ENCODE data around the gene PAK6. TPM values are rescaled to one million over a fixed set of nuclear protein-coding genes. Genes with fewer than 3 reads are reported as not detected.

PAK6 gene
- total RNA-seq, 1 donor from 2014 or later: 19.9 TPM

DNA sequence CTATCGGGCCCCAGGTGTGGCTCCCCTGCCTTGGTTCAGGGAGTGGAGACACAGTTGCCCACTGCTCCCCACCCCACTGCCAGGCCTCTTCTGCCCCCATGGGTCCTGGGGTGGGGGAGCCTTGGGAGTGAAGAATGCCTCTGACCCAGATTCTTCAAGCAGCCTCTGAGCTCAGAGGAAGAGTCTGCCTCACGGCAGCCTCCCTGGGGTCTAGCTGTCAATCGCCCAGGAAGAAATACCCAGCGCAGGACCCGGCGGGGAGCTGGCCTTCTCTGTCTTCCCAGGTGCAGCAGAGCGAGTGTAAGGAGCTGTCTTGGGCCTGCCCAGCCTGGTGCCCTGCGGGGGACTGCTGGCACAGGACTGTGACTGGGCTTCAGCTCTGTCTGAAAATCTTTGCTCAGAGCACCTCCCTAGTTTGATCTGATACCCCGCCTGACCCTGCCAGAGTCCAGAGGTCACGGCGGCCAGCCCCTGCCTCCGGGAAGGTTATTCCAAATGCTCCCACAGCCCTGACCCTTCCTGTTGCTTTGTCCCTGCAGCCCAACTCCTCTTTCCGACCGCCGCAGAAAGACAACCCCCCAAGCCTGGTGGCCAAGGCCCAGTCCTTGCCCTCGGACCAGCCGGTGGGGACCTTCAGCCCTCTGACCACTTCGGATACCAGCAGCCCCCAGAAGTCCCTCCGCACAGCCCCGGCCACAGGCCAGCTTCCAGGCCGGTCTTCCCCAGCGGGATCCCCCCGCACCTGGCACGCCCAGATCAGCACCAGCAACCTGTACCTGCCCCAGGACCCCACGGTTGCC is 33.0 kb downstream of the PAK6 start:
- intact Hi-C loops (cut with DNase I): loop anchor here (5.0 kb wide), 2 partner anchors 55 to 225 kb away; no protein-coding TSS in a partner anchor
- no peak overlapping the region for H3K4me3 ChIP-seq
- H3K27me3 ChIP-seq: no peaks in the 10 kb centered on the region

DNA sequence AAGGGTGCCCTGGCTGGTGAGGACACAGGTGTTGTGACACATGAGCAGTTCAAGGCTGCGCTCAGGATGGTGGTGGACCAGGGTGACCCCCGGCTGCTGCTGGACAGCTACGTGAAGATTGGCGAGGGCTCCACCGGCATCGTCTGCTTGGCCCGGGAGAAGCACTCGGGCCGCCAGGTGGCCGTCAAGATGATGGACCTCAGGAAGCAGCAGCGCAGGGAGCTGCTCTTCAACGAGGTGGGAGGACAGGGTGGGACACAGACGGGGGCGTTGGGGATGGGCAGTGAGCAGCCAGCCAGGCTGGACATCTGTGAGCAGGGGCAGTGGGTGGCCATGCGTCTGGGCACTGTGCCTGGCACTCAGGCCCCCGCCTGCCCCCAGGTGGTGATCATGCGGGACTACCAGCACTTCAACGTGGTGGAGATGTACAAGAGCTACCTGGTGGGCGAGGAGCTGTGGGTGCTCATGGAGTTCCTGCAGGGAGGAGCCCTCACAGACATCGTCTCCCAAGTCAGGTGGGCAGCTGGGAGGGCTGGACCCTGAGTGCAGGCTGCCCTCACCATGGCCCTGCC is 33.7 kb downstream of the PAK6 start:
- no peak overlapping the region for H3K4me3 ChIP-seq
- H3K4me1 ChIP-seq: no peaks in the 10 kb centered on the region
- intact Hi-C loops (cut with DNase I): loop anchor here (5.0 kb wide), 2 partner anchors 55 to 225 kb away; no protein-coding TSS in a partner anchor
- H3K9me3 ChIP-seq: no peaks in the 10 kb centered on the region
- H3K27ac ChIP-seq: no peak overlapping the region
- H3K36me3 ChIP-seq: peaks cover 0 to 7% of the 10 kb centered on the region in 2 donors
- TF ChIP-seq POLR2AphosphoS5 (IDR thresholded peaks at IDR 0.05; ENCODE audit: insufficient read depth in 1 of 2, low read depth in 1 of 2) (no peak), POLR2A (IDR thresholded peaks at IDR 0.05) (no peak)
- TF ChIP-seq, protein P1, sequence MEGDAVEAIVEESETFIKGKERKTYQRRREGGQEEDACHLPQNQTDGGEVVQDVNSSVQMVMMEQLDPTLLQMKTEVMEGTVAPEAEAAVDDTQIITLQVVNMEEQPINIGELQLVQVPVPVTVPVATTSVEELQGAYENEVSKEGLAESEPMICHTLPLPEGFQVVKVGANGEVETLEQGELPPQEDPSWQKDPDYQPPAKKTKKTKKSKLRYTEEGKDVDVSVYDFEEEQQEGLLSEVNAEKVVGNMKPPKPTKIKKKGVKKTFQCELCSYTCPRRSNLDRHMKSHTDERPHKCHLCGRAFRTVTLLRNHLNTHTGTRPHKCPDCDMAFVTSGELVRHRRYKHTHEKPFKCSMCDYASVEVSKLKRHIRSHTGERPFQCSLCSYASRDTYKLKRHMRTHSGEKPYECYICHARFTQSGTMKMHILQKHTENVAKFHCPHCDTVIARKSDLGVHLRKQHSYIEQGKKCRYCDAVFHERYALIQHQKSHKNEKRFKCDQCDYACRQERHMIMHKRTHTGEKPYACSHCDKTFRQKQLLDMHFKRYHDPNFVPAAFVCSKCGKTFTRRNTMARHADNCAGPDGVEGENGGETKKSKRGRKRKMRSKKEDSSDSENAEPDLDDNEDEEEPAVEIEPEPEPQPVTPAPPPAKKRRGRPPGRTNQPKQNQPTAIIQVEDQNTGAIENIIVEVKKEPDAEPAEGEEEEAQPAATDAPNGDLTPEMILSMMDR (IDR thresholded peaks at IDR 0.05): no peak
- no peak for DNase-seq (ENCODE audit: extremely low spot score in 2 of 2)
- H3K27me3 ChIP-seq: no peaks in the 10 kb centered on the region

More for the DNA sequence above, 33.0 kb downstream of the PAK6 start:
- Histone ChIP-seq H3K27ac (no peak overlapping the region), H3K36me3 (peaks cover 0 to 7% of the 10 kb centered on the region in 2 donors), H3K4me1 (peaks cover 6% of the 10 kb centered on the region), H3K9me3 (no peaks in the 10 kb centered on the region)
- TF ChIP-seq, protein P1 (IDR thresholded peaks at IDR 0.05): no peak
- no peak for TF ChIP-seq POLR2A (IDR thresholded peaks at IDR 0.05)
- TF ChIP-seq POLR2AphosphoS5 (IDR thresholded peaks at IDR 0.05; ENCODE audit: insufficient read depth in 1 of 2, low read depth in 1 of 2): no peak
- no peak for DNase-seq (ENCODE audit: extremely low spot score in 2 of 2)

DNA sequence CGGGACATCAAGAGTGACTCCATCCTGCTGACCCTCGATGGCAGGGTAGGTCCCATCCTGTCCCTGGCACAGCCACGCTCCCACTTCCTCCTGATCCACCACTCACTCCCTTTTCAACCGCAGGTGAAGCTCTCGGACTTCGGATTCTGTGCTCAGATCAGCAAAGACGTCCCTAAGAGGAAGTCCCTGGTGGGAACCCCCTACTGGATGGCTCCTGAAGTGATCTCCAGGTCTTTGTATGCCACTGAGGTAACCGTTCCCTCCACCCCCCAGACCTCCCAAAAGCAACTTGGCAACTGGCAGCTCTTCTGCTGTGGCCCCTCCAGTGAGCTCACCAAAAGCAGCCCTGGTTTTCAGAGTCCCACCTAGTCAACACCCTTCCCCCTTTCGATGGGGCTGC is 34.6 kb downstream of the PAK6 start:
- TF ChIP-seq POLR2A (IDR thresholded peaks at IDR 0.05) (no peak), POLR2AphosphoS5 (IDR thresholded peaks at IDR 0.05; ENCODE audit: insufficient read depth in 1 of 2, low read depth in 1 of 2) (no peak)
- TF ChIP-seq, protein P1 (IDR thresholded peaks at IDR 0.05): no peak
- DNase-seq (ENCODE audit: extremely low spot score in 2 of 2): no peak
- H3K9me3 ChIP-seq: no peaks in the 10 kb centered on the region
- no peak overlapping the region for H3K4me3 ChIP-seq
- no peak overlapping the region for H3K27ac ChIP-seq
- H3K4me1 ChIP-seq: no peaks in the 10 kb centered on the region
- peaks cover 0 to 7% of the 10 kb centered on the region in 2 donors for H3K36me3 ChIP-seq
- intact Hi-C loops (cut with DNase I): loop anchor here (5.0 kb wide), 2 partner anchors 56 to 226 kb away; no protein-coding TSS in a partner anchor
- H3K27me3 ChIP-seq: no peaks in the 10 kb centered on the region

DNA sequence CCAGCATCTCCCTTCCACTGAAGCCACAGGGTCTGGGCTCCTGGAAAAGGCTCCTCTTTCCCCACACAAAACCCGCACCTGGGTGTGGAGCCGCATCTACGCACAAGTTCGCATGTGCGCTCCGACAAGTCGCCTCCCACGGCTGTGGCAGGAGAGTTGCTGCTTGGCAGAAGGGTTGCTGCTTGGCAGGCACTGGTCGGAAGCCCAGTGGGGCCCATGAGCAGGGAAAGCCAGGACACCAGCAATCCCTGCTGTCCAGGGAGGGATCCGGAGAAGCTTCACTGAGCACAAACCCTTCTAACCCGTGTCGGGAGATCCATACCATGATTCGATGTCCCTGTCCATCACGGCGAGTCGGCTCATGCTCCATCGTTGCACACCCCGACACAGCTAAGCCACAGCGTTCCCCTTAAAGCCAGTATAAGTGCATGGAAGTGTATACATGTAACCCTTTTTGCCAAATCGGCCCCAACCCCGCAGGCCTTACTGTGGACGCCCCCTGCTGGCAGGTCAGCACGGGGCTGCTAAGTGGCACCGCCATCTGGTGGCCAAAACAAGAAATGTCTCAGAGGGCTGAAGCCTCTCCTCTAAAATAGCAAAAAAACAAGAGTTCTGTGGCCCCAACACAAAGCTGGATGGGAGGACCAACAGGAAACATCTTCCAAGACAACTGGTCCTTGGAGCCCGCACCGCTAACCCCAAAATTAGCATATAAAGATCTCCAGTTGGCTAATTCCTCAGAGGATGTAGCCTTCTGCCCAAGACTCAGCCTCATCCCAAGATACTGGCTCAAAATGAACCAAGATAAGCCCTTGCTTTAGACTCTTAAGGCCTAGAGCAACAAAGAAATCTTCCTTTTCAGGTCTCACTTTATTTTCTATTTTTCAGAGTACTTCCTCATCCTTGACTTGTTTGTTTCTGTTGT is 35.7 kb downstream of the PAK6 start:
- Histone ChIP-seq H3K4me3 (no peak overlapping the region), H3K27me3 (no peaks in the 10 kb centered on the region), H3K36me3 (peaks cover 0 to 7% of the 10 kb centered on the region in 2 donors), H3K9me3 (no peaks in the 10 kb centered on the region), H3K27ac (no peak overlapping the region), H3K4me1 (peaks cover 3% of the 10 kb centered on the region)
- no peak for DNase-seq (ENCODE audit: extremely low spot score in 2 of 2)
- TF ChIP-seq POLR2A (IDR thresholded peaks at IDR 0.05) (no peak), POLR2AphosphoS5 (IDR thresholded peaks at IDR 0.05; ENCODE audit: insufficient read depth in 1 of 2, low read depth in 1 of 2) (peak in 1 of 2 donors; percentile 77)
- TF ChIP-seq, protein P1 (IDR thresholded peaks at IDR 0.05): peak; percentile 100
- intact Hi-C loops (cut with DNase I): loop anchor here (5.0 kb wide), 2 partner anchors 57 to 227 kb away; no protein-coding TSS in a partner anchor

Measured in vagina (tissue), 2 donors.